Measurements from ENCODE around the gene MYH9. TPM values are rescaled to one million over a fixed set of nuclear protein-coding genes. Genes with fewer than 3 reads are reported as not detected.

MYH9 gene
- total RNA-seq, 4 donors from 2014 or later: 361 to 406 (median 386) TPM

GRCh38 chr22:36239401-36240171 is 148.2 kb downstream of the MYH9 start, which contains the start of gene APOL2:
Gene APOL2, minus strand, starts transcription at chr22:36239527. Its CDS starts 6,365 bp downstream, at chr22:36233162.
- no peaks in the 10 kb centered on the region for H3K27me3 ChIP-seq
- peaks cover 0 to 6% (median 0%) of the 10 kb centered on the region in 3 donors for H3K36me3 ChIP-seq
- H3K9me3 ChIP-seq: no peaks in the 10 kb centered on the region
- peak within 1 kb of the TSS; percentile 45 to 68 (median 66) for H3K4me3 ChIP-seq
- H3K27ac ChIP-seq: peak within 1 kb of the TSS; percentile 77 to 98 (median 95)
- H3K4me1 ChIP-seq: peaks cover 0 to 60% (median 37%) of the 10 kb centered on the region in 4 donors
- TF ChIP-seq CTCF (IDR thresholded peaks at IDR 0.05): peak; percentile 67 to 86 (median 78)
- TF ChIP-seq EP300 (IDR thresholded peaks at IDR 0.05): peak in 1 of 2 donors; percentile 96
- peak; percentile 79 to 81 for TF ChIP-seq POLR2A (IDR thresholded peaks at IDR 0.05)
- WGBS, 2 donors: 9 to 10% methylated on average over 12 to 13 of the region's 13 CpGs
- peak; percentile 79 to 89 for DNase-seq (ENCODE audit: low spot score in 2 of 2)

- no peak for DNase-seq (ENCODE audit: low spot score in 2 of 2)
- H3K27me3 ChIP-seq: no peaks in the 10 kb centered on the region
- peak overlapping the region; percentile 77 to 98 (median 95) for H3K27ac ChIP-seq
- no peak for TF ChIP-seq POLR2A (IDR thresholded peaks at IDR 0.05)
- TF ChIP-seq CTCF (IDR thresholded peaks at IDR 0.05): no peak
- TF ChIP-seq EP300 (IDR thresholded peaks at IDR 0.05): no peak
- peaks cover 0 to 60% (median 37%) of the 10 kb centered on the region in 4 donors for H3K4me1 ChIP-seq
- peaks cover 0 to 10% (median 0%) of the 10 kb centered on the region in 3 donors for H3K36me3 ChIP-seq
- 0% methylated on average over 4 of the region's 4 CpGs for WGBS, 2 donors
- peak overlapping the region; percentile 45 to 68 (median 66) for H3K4me3 ChIP-seq
- no peaks in the 10 kb centered on the region for H3K9me3 ChIP-seq
These were observed 148.7 kb downstream of the MYH9 start for GRCh38 chr22:36239150-36239400.

GRCh38 chr22:36238373-36239149 is 149.2 kb downstream of the MYH9 start:
- peaks cover 0 to 59% (median 33%) of the 10 kb centered on the region in 4 donors for H3K4me1 ChIP-seq
- WGBS, 2 donors: 0 to 5% methylated on average over 5 of the region's 5 CpGs

GRCh38 chr22:36237462-36238372 is 150.1 kb downstream of the MYH9 start:
- Histone ChIP-seq H3K9me3 (no peaks in the 10 kb centered on the region), H3K27ac (peak overlapping the region; percentile 77 to 98 (median 95)), H3K4me1 (peaks cover 0 to 57% (median 33%) of the 10 kb centered on the region in 4 donors), H3K4me3 (peak overlapping the region; percentile 45 to 68 (median 66)), H3K27me3 (no peaks in the 10 kb centered on the region), H3K36me3 (peaks cover 0 to 22% (median 0%) of the 10 kb centered on the region in 3 donors)
- no peak for TF ChIP-seq POLR2A (IDR thresholded peaks at IDR 0.05)
- peak in 1 of 2 donors; percentile 23 for TF ChIP-seq EP300 (IDR thresholded peaks at IDR 0.05)
- TF ChIP-seq CTCF (IDR thresholded peaks at IDR 0.05): no peak
- WGBS, 2 donors: 51 to 53% methylated on average over 12 of the region's 12 CpGs
- DNase-seq (ENCODE audit: low spot score in 2 of 2): no peak

More at GRCh38 chr22:36238373-36239149, 149.2 kb downstream of the MYH9 start:
- Histone ChIP-seq H3K9me3 (no peaks in the 10 kb centered on the region), H3K27ac (peak overlapping the region; percentile 77 to 98 (median 95)), H3K27me3 (no peaks in the 10 kb centered on the region), H3K4me3 (peak overlapping the region; percentile 45 to 68 (median 66)), H3K36me3 (peaks cover 0 to 14% (median 0%) of the 10 kb centered on the region in 3 donors)
- peak in 1 of 2 donors; percentile 57 for DNase-seq (ENCODE audit: low spot score in 2 of 2)
- TF ChIP-seq CTCF (IDR thresholded peaks at IDR 0.05) (no peak), POLR2A (IDR thresholded peaks at IDR 0.05) (no peak), EP300 (IDR thresholded peaks at IDR 0.05) (no peak)
